Liver (tissue), 9 donors: ENCODE results near the gene MXRA8. TPM values are rescaled to one million over a fixed set of nuclear protein-coding genes. Genes with fewer than 3 reads are reported as not detected.
A peak's percentile ranks its signal among the peaks of the same experiment; 100 is the strongest.

ENCODE experiments used
- DNase-seq: peaks from one replicate; pipeline ENCODE4 v3.0.0-alpha.2; 2017; ENCODE audit warnings: low spot score
- H3K27ac ChIP-seq, 2 donors: one replicate each; pipeline ENCODE4 v1.7.0; 2013; ENCODE audit warnings: inconsistent platforms in 2 of 2, low read length in 2 of 2, control low read depth in 1 of 2, low read depth in 1 of 2, mild to moderate bottlenecking in 1 of 2
- H3K27me3 ChIP-seq, 4 donors: one replicate each; pipeline versions ENCODE4 v1.6.1 to v1.7.0; 2013; ENCODE audit warnings: low read length in 3 of 4, inconsistent platforms in 1 of 4, mild to moderate bottlenecking in 1 of 4, moderate library complexity in 1 of 4; ENCODE audit not compliant: control insufficient read depth in 4 of 4, insufficient read depth in 4 of 4
- H3K36me3 ChIP-seq, 4 donors: one replicate each; pipeline versions ENCODE4 v1.6.1 to v1.7.0; 2013; ENCODE audit warnings: low read length in 3 of 4, mild to moderate bottlenecking in 3 of 4, low read depth in 1 of 4, moderate library complexity in 1 of 4; ENCODE audit not compliant: control insufficient read depth in 4 of 4, insufficient read depth in 3 of 4
- H3K4me1 ChIP-seq, 4 donors: one replicate each; pipeline versions ENCODE4 v1.6.1 to v1.7.0; 2013; ENCODE audit warnings: low read length in 3 of 4, mild to moderate bottlenecking in 3 of 4, moderate library complexity in 1 of 4; ENCODE audit not compliant: control insufficient read depth in 4 of 4, insufficient read depth in 4 of 4
- H3K4me3 ChIP-seq, 3 donors: one replicate each; pipeline versions ENCODE4 v1.6.1 to v1.7.0; 2013; ENCODE audit warnings: low read length in 3 of 3, control low read depth in 1 of 3, low read depth in 1 of 3, mild to moderate bottlenecking in 1 of 3
- H3K9ac ChIP-seq, 2 donors: one replicate each; pipeline ENCODE4 v1.7.0; 2013; ENCODE audit warnings: low read length in 2 of 2, mild to moderate bottlenecking in 2 of 2, moderate library complexity in 2 of 2, control low read depth in 1 of 2, low read depth in 1 of 2
- H3K9me3 ChIP-seq, 4 donors: one replicate each; pipeline versions ENCODE4 v1.6.1 to v1.7.0; 2013; ENCODE audit warnings: low read length in 3 of 4; ENCODE audit not compliant: control insufficient read depth in 4 of 4
- ATF3 ChIP-seq: IDR thresholded peaks from 2 replicates; pipeline ENCODE4 v1.6.1; 2016; ENCODE audit warnings: antibody characterized with exemption
- CTCF ChIP-seq: fragments of 150-350 bp; IDR thresholded peaks from 2 replicates; pipeline ENCODE4 v1.5.1; 2017; ENCODE audit warnings: improper control_type of control experiment, low read depth, low read length; ENCODE audit not compliant: missing input control
- EGR1 ChIP-seq, 2 donors: IDR thresholded peaks; 2 replicates each; pipeline ENCODE4 v1.6.1; 2016 to 2018; ENCODE audit warnings: antibody characterized with exemption in 2 of 2, low read depth in 2 of 2
- FOXA2 ChIP-seq: IDR thresholded peaks from 2 replicates; pipeline ENCODE4 v1.6.1; 2016; ENCODE audit warnings: antibody characterized with exemption
- HNF4A ChIP-seq, 2 donors: conservative IDR thresholded peaks; 2 replicates each; pipeline ENCODE4 v1.6.1; 2016; ENCODE audit warnings: antibody characterized with exemption in 2 of 2, mild to moderate bottlenecking in 2 of 2
- HNF4G ChIP-seq: IDR thresholded peaks from 2 replicates; pipeline ENCODE4 v1.6.1; 2016; ENCODE audit warnings: antibody characterized with exemption
- JUND ChIP-seq, 2 donors: IDR thresholded peaks; 2 replicates each; pipeline ENCODE4 v1.6.1; 2016; ENCODE audit warnings: antibody characterized with exemption in 2 of 2
- MAX ChIP-seq: IDR thresholded peaks from 2 replicates; pipeline ENCODE4 v1.6.1; 2016; ENCODE audit warnings: antibody characterized with exemption
- NR2F2 ChIP-seq: IDR thresholded peaks from 2 replicates; pipeline ENCODE4 v1.6.1; 2016; ENCODE audit warnings: antibody characterized with exemption
- RAD21 ChIP-seq, 2 donors: IDR thresholded peaks; 2 replicates each; pipeline ENCODE4 v1.6.1; 2016; ENCODE audit warnings: antibody characterized with exemption in 2 of 2, mild to moderate bottlenecking in 2 of 2
- REST ChIP-seq: IDR thresholded peaks from 2 replicates; pipeline ENCODE4 v1.6.1; 2016; ENCODE audit warnings: antibody characterized with exemption, mild to moderate bottlenecking
- RXRA ChIP-seq, 2 donors: IDR thresholded peaks; 2 replicates each; pipeline ENCODE4 v1.6.1; 2017 to 2018; ENCODE audit warnings: antibody characterized with exemption in 2 of 2, mild to moderate bottlenecking in 1 of 2
- SP1 ChIP-seq: IDR thresholded peaks from 2 replicates; pipeline ENCODE4 v1.6.1; 2018; ENCODE audit warnings: antibody characterized with exemption, mild to moderate bottlenecking
- TAF1 ChIP-seq: conservative IDR thresholded peaks from 2 replicates; pipeline ENCODE4 v1.6.1; 2016; ENCODE audit warnings: antibody characterized with exemption, mild to moderate bottlenecking
- WGBS: extraction: QIAGEN DNeasy Blood & Tissue Kit; methylation state at CpG from one replicate; pipeline ENCODE4 v1.1.7; 2013; 5-methylcytosine and 5-hydroxymethylcytosine counted together
- polyA plus RNA-seq, 2 donors: library from polyadenylated mRNA; stranded (reverse) in 1 of 2; unstranded in 1 of 2; fragments of 200-250 nt in 1 of 2; fragments of >200 nt in 1 of 2; fragmentation: Nextera tagmentation in 1 of 2; extraction: Ambion mirVana in 1 of 2; gene quantifications; one replicate each; pipeline versions ENCODE4 v1.2.1 to v1.2.3, GENCODE V29; 2013 to 2015
- total RNA-seq, 2 donors: library from RNA; depleted of rRNA; stranded (reverse); fragments of >200 nt; gene quantifications; one replicate each; pipeline ENCODE4 v1.2.3, GENCODE V29; 2014
- donor health status: healthy.
- donor health status: healthy.
- donor health status: healthy.
- donor health status: healthy.
- donor health status: healthy.

The MXRA8 gene
- total and polyA plus RNA-seq, 4 donors = 1.8 to 5.9 (median 4.2) TPM

- Histone ChIP-seq H3K27me3 (no peaks in the 10 kb centered on the region), H3K27ac (peak overlapping the region in 1 of 2 donors; percentile 50), H3K9me3 (no peaks in the 10 kb centered on the region), H3K4me1 (peaks cover 7 to 37% (median 26%) of the 10 kb centered on the region in 4 donors), H3K36me3 (peaks cover 2 to 11% (median 9%) of the 10 kb centered on the region in 4 donors), H3K9ac (peak overlapping the region in 1 of 2 donors; percentile 16), H3K4me3 (peak overlapping the region; percentile 79 to 89 (median 81))
- no peak for DNase-seq
- under 1% methylated on average over 41 of the region's 41 CpGs for WGBS
- TF ChIP-seq JUND (IDR thresholded peaks at IDR 0.05) = no peak
- no peak for TF ChIP-seq EGR1 (IDR thresholded peaks at IDR 0.05; ENCODE audit: low read depth in 2 of 2)
- no peak for TF ChIP-seq NR2F2
- TF ChIP-seq FOXA2 = no peak
- no peak for TF ChIP-seq MAX
- TF ChIP-seq ATF3 = no peak
- no peak for TF ChIP-seq RAD21 (IDR thresholded peaks at IDR 0.05)
- no peak for TF ChIP-seq RXRA (IDR thresholded peaks at IDR 0.05)
- TF ChIP-seq TAF1 = no peak
- no peak for TF ChIP-seq HNF4A (conservative IDR thresholded peaks at IDR 0.05)
- TF ChIP-seq REST = no peak
- TF ChIP-seq CTCF = no peak
Observed at GRCh38 chr1:1324084-1324523, 34.3 kb downstream of the MXRA8 start.

- peaks cover 2 to 9% (median 7%) of the 10 kb centered on the region in 4 donors for H3K36me3 ChIP-seq
- TF ChIP-seq SP1 = no peak
- no peak for TF ChIP-seq HNF4G
- TF ChIP-seq REST = no peak
- no peak for TF ChIP-seq NR2F2
- no peak for TF ChIP-seq EGR1 (IDR thresholded peaks at IDR 0.05; ENCODE audit: low read depth in 2 of 2)
- no peaks in the 10 kb centered on the region for H3K27me3 ChIP-seq
- H3K9me3 ChIP-seq = no peaks in the 10 kb centered on the region
- DNase-seq = no peak
- no peak overlapping the region for H3K4me3 ChIP-seq
- no peak overlapping the region for H3K27ac ChIP-seq
- H3K9ac ChIP-seq = no peak overlapping the region
- H3K4me1 ChIP-seq = peaks cover 7 to 39% (median 28%) of the 10 kb centered on the region in 4 donors
- 97% methylated on average over 10 of the region's 10 CpGs for WGBS
Observed at GRCh38 chr1:1322952-1323351, 35.4 kb downstream of the MXRA8 start.
